CD4-positive, alpha-beta T cell treated with Interferon gamma for 1 hour (primary cell): ENCODE results near the gene ZNF699.
"Not testable (repeated sequence)": the region's sequence is repeated elsewhere in the genome, so short reads cannot be mapped to it uniquely, and the experiment has no call there.

Source experiments
- DNase-seq: peaks from one replicate; pipeline ENCODE4 v3.0.0-alpha.2; 2020

Gene ZNF699

DNA sequence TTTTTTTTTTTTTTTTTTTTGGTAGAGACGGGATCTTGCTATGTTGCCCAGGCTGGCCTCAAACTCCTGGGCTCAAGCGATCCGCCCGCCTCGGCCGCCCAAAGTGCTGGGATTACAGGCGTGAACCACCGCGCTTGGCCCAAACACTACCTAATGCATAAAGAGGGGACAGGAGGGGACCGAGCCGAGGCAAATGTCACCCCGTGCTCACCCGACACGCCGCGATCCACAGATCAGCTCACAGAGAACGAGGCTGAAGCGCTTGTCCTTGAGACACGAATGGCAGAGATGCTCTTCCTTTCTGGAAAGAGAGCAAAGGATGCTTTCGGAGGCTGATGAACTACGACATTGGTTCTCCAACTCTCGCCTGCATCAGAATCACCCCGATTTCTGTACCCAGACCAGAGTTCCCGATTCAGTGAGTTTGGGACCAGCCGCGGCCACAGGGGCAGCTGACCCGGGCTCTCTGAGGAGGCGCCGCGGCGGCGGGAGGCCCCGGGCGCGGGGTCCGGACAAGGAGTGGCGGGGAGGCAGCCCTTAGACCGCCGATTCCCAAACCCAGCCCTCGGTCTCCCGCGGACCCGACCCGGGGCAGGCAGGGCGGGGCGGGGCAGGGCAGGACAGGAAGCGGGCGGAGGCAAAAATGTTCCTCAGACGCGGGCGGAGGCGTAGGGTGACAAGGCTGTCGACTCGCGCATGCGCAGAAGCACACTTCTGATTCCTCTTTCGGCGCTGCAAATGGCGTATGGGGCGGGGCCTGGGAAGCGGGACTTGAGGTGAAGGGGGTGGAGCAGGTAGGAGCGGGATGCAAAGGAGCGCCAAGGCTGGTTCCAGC lies at the start of gene ZNF699:
Gene ZNF699, minus strand, starts transcription at position 700 of the 835 bp plus-strand sequence. CDS start 4,719 bp downstream, outside the sequence.
- DNase-seq, result peak; percentile 98

DNA sequence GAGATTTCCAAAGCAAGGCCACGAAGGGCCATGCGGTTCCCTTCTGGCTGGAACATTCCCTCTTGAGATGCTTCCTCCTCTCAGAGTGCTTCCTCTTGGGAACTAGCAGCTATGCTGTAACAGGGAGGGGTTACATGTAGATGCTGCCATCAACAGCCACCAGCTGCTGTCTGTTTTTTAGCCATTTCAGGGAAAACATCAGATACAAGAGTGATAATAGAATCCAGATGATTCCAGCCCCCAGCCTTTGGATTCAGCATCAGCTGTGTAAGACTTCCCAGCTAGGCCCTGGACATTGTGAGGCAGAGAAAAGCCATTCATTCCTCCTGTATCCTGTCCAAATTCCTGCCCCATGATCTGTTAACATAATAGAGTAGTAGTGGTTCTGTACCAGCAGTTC lies 45.0 kb upstream of the ZNF699 start:
- DNase-seq, result no peak

DNA sequence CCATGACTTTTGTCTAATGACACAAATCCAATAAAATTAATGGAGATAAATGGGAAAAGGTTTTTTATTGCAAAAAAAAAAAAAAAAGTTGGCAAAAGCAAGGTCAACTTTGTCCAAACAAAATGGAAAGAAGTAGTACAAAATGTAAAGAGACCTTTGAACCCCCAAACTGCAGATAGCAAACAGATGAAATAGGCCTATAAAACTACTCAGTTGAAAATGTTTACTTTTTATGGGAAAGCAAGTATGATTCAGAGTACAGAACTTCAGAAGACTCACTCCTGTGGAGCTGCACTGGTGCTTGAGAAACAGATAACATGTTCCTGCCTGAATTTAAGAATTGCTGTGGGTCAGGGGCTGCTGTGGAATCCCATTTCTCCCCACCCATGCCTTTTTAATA lies 43.4 kb upstream of the ZNF699 start:
- no peak for DNase-seq

DNA sequence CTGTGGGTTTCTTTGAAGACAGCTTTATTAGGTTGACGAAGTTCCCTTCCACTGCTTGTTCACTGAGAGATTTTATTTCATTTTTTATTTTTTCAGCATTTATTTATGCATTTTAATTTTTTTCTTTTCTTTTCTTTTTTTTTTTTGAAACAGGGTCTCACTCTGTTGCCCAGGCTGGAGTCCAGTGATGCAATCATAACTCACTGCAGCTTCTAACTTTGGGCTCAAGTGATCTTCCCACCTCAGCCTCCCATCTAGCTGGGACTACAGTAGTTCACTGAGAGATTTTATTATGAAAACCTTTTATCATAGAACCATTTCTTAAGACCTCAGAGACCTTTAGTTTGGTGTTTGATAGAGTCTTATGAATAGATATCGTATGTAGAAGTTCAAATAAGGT lies 42.9 kb upstream of the ZNF699 start:
- DNase-seq, result no peak

DNA sequence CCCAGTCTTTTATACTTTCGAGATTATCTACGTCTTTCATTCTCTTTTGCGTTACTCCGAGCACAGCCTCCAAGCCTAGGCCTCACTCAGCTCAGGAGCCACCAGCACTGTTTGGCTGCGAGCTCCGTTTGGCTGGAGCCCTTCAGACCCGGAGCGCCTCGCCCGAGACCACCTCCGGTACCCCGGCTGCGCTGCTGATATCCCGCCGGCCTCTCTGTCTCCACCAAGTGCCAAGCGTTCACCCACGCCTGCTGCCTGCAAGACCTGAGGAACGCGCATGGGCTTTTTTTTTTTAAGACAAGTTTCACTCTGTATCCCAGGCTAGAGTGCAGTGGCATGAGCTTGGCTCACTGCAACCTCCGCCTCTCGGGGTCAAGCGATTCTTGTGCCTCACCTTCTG lies 39.0 kb upstream of the ZNF699 start:
- DNase-seq, result no peak

DNA sequence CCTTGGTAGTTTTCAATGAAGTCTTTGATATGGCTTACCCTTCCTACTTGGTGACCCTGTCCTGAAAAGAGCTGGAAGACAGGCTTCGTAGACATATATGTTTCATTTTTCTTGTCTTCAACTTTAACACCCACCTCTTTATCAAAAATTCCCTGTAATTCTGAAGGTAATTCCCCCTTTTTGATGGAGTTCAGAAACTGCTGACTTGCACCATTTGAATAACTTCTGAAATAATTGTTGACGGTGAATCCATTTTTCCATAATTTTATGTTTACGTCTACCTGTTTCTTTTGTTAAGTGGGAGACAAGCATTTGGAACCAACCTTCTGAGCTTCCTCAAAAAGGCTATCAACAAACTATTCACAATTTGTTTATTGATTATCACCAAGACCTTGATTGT lies 38.6 kb upstream of the ZNF699 start:
- no peak for DNase-seq

DNA sequence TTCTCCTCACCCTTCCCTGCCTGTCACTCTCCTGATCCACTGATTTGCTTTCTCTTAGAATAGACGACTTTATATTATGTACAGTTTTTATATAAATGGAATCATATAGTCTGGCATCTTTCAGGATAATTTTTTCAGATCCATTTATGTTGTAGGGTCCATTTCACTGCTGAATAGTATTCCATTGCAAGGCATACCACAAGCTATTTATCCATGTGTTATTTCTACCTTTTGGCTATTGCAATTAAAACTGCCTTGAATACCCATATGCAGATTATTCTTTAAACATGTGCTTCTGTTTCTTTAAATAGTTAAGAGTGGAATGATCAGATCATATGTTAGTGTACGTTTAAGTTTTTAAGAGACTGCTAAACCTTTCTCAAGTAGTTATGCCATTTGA lies 35.4 kb upstream of the ZNF699 start:
- no peak for DNase-seq

DNA sequence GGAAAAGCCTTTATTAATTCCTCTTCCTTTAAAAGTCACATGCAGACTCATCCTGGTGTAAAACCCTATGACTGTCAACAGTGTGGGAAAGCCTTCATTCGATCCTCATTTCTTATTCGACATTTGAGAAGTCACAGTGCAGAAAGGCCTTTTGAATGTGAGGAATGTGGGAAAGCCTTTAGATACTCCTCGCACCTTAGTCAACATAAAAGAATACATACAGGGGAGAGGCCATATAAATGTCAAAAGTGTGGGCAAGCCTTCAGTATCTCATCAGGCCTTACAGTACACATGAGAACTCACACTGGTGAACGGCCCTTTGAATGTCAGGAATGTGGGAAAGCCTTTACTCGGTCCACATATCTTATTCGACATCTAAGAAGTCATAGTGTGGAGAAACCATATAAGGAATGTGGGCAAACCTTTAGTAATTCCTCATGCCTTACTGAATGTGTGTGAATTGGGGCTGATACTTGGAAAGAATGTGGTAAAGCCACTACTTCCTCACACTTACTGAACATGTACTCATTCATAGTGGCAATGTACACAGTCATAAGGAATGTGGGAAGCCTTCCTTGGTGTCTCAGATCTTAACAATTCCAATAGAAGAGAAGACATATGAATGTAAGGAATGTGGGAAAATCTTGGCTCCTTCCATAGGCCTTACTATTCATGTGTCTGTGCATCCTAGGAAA lies 33.1 kb upstream of the ZNF699 start:
- DNase-seq, result no peak

DNA sequence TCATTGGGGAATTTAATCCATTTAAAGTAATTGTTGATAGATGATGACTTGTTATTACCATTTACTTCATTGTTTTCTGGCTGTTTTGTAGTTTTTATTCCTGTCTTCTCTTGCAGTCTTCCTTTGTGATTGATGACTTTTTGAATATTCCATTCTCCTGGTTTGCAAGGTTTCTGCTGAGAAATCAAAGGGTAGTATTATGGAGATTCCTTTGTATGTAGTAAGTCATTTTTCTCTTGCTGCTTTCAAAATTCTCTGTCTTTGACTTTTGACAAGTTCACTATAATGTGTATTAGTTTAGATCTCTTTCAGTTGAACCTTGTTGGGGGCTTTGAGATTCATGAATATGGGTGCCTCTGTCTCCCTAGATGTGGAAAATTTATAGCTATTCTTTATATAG lies 20.4 kb upstream of the ZNF699 start:
- DNase-seq, result no peak

DNA sequence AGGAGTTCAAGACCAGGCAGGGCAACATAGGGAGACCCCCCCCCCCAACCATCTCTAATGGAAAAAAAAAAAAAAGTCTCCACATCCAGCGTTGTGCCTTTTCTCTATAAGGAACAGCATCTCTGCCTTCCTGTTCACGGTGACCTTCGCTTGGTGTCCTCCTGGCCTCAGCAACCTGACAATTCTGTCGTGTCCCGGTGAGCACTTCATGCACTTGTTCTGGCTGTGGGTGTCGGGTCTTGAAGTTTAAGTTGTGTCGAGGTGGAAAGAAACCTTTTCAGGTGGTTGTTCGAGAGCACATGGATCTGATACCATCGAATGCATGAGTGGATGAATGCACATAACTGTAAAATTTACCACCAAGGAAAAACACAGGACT lies 14.9 kb upstream of the ZNF699 start:
- DNase-seq, result no peak

DNA sequence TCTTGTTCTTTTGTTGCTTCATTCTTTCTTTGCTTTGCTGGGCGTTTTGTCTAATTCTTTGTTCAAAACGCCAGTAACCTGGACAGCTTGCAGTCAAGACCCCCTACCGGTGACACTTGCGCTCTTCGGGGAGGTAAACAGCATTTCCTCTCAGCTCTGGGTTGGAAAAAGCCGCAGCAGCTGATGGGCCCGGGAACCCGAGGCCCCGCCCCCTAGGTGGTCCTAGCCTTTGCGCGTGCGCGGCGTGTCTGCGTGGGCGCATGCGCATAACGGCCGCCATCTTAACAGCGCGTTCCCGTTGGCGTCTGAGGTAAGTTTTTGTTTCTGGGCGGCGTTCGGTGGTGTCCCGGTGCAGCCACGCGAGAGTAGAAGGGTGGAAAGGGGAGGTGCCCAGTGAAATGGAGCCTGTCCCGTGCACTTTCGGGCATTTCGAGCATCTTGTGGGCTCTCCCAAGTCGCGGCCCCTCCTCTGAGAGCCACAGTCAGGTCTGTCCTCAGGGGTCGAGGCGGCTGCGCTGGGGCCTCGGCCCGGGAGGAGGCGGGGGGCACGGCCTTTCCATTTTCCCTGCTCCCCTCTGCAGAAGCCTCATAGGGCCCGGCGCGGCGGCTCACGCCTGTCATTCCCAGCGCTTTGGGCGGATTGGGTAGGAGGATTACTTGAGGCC lies 14.4 kb upstream of the ZNF699 start, which contains the start of gene ZNF559:
Gene ZNF559, plus strand, starts transcription at position 261 of the 665 bp plus-strand sequence. CDS start 14,371 bp downstream, outside the sequence.
- peak; percentile 96 for DNase-seq

DNA sequence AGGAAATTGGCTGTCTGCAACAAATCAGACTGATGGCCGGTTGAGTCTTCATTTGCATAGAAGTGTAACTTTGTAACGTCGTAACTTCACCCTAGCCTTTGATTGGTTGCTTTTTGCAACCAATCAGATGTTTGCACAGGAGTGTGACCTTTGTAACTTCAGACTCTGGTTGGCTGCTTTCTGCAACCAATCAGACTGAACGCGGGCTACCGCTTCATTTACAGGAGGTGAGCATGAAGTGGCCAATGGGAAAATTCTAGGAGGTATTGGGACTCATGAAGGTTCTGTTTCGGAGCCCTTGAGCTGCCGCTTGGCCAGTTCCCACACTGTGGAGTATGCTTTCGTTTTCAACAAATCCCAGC lies 13.9 kb upstream of the ZNF699 start:
- peak; percentile 75 for DNase-seq

DNA sequence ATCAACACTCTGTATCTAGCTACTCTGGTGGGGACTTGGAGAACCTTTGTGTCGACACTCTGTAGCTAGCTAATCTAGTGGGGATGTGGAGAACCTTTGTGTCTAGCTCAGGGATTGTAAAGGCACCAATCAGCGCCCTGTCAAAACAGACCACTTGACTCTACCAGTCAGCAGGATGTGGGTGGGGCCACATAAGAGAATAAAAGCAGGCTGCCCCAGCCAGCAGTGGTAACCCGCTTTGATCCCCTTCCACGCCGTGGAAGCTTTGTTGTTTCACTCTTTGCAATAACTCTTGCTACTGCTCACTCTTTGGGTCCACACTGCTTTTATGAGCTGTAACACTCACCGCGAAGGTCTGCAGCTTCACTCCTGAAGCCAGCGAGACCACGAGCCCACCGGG lies 12.6 kb upstream of the ZNF699 start:
- DNase-seq, result not testable (repeated sequence)

DNA sequence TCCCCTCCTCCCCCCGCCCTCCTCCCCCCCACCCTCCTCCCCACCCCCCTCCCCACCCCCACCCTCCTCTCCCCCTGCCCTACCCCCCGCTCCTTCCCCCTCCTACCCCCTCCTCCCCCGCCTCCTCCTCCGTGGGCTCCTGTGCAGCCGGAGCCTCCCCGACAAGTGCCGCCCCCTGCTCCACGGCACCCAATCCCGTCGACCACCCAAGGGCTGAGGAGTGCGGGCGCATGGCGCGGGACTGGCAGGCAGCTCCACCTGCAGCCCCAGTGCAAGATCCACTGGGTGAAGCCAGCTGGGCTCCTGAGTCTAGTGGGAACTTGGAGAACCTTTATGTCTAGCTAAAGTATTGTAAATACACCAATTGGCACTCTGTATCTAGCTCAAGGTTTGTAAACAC lies 12.1 kb upstream of the ZNF699 start:
- DNase-seq, result not testable (repeated sequence)

DNA sequence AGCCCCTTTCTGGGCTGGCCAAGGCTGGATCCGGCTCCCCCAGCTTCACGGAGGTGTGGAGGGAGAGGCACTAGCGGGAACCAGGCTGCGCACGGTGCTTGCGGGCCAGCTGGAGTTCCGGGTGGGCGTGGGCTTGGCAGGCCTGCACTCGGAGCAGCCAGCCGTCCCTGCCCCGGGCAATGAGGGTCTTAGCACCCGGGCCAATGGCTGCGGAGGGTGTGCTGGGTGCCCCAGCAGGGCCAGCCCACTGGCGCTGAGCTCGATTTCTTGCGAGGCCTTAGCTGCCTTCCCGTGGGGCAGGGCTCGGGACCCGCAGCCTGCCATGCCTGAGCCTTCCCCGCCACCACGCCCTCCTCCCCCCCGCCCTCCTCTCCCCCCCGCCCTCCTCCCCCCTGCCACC lies 11.7 kb upstream of the ZNF699 start:
- DNase-seq, result no peak

DNA sequence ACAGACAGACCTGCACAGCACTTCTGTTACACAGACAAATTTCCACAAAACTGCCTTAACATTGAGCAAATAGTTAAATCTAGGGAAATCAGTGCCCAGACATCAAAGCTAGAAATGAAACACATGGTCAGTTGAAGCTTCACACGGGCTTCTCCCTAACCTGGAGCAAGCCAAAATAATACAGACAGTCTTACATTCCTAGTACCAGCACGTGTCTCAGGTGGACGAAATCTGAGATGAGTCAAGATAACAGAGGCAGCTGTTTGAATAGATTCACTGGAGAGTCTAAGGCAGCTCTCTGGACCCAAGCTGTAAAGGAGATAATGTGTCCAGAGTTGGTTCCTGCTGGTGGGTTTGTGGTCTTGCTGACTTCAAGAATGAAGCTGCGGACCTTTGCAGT lies 4.1 kb upstream of the ZNF699 start:
- no peak for DNase-seq

DNA sequence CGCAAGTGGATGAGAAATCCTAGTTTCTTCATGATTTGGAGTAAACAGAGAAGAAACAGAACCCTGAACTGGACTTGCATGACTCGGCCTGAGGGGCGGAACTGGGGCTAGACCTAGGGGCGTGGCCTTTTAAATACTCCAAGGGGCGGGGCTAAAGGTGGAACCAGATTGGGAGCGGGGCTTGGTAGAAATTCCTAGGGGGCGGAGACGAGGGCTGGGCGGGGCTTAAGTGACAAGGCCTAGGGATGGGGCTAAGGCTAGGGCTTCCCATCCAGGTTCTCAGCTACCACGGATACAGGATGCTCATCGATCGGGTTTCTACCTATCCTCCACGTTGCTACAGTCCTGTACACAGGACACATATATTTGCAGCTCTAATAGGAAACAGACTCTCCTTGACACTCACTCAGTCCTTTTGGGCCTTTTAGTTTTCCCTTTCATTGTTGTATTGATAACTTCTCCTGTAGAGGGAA lies 372 bp upstream of the ZNF699 start:
- DNase-seq, result no peak

DNA sequence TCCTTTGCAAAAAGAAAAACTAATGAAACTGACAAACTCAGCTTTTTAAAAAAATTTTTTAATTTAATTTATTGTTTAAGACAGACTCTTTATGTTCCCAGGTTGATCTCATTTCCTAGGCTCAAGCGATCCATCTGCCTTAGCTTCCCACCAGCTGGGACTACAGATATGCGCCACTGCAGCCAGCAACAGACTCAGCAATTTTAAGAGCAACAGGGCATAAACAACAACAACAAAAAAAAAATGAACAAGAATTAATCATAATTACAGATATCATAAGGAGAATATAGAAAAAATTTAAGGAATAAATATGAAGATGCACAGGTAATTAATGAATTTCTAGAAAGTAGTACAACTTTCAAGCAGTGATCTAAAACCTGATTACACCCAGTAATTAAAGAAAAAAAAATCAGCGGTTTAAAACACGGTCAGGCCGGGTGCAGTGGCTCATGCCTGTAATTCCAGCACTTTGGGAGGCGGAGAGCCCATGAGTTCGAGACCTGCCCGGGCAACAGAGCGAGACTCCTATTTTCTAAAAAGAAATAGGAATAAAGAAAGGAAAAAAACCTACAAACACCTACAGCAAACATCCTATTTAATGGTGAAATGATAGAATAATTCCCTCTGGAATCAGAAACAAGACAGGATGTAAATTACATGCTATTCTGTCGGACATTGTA lies 1.4 kb downstream of the ZNF699 start:
- DNase-seq, result no peak

DNA sequence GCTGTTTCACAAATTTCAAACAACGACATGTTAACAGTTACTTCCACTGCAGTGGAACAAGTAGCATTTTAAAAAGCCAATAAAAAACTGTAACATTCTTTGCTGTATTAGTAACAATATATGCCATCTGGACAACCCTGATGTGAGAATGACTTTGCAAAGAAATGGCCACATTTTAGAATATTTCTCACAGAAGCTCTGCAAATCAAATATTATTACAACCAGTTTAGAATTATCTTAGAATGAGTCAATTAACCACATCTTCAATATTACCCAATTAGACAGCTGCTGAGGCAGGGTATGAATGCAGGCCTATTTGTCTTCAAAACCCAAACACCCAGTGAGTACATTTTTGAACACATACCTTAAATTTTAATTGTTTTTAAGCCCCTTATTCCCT lies 3.2 kb downstream of the ZNF699 start:
- DNase-seq, result no peak

DNA sequence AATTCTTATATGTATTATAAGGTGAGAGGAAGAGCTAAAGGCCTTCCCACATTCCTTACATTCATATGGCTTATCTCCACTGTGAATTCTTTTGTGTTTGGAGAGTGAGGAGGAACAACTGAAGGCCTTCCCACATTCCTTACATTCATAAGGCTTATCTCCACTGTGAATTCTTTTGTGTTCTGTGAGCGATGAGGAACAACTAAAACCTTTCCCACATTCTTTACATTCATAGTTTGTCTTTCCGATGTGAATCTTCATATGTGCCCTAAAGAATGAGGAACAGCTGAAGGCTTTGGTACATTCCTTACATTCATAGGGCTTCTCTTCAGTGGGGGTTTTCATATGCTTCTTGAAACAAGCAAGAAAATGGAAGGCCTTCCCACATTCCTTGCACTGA lies 13.3 kb downstream of the ZNF699 start:
- DNase-seq, result no peak

DNA sequence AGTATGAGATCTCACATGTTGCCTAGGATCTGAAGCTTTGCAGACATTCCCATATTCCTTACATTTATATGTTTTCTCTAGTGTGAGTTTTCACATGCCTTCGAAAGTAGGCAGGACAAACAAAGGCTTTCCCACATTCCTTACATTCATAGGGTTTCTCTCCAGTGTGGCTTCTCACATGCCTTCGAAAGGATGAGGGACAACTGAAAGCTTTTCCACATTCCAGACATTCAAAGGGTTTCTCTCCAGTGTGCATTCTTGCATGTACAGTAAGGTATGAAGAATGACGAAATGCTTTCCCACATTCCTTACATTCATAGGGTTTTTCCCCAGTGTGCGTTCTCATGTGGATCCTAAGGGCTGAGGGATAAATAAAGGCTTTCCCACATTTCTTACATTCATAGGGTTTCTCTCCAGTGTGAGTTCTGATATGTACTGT lies 14.2 kb downstream of the ZNF699 start:
- DNase-seq, result no peak

DNA sequence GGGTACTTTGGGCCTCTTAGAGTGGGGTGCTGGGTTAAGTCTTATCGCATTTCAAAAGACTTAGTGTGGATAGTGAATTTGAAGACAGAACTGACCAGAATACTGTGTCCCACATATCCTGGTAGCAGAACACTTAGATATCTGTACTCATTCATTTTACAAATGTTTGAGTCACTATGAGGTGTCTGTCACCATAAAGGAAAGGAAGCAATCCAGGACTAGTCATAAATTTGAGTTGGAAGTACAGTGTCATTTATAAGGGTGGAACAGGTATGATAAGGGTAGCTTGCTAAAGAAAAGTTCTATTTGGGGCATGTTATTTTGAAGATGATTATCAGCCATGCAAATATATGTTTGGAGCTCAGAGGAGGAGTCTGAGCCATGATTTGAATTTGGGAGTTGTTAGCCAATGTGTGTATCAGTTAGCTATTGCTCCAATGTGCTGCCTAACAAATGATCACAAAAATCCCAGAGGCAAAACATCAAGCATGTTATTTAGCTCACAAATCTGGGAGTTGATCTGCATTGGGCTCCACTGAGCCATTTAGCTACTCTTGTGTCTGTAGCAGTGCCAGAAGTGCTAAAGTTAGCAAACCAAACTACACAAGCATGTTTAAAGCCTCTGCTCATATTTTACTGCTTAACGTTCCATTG lies 20.3 kb downstream of the ZNF699 start:
- DNase-seq, result no peak

DNA sequence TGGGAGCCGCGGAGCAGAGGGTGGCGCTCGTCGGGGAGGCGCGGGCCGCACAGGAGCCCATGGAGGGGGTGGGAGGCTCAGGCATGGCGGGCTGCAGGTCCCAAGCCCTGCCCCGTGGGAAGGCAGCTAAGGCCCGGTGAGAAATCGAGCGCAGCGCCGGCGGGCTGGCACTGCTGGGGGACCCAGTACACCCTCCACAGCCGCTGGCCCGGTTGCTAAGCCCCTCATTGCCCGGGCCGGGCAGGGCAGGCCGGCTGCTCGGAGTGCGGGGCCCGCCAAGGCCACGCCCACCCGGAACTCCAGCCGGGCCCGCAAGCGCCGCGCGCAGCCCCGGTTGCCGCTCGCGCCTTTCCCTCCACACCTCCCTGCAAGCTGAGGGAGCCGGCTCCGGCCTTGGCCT lies 26.2 kb downstream of the ZNF699 start:
- DNase-seq, result peak; percentile 1
